Measurements from ENCODE around the gene TEX35.

TEX35 gene

DNA sequence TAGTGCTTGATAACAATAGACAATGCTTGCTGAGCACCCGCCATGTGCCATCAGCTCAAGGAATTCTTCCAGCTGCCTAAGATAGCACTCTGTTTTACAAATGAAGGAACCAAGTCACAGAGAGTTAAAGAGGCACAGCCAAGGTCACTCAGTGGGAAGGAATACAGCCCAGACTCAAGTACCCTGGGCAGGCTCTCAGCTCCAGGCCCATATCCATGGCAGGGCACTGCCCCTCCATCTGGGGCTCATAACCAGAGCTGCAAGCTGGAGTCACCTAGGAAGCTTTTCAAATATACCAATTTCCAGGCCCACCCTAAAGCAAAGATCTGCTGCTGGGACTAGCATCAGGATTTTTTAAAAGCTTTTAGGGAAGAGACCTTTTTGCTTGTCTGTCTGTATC, 17.8 kb upstream of the TEX35 start:
- H4K20me1 ChIP-seq (ENCODE audit: insufficient read depth, low read length), result no peaks in the 10 kb centered on the region
- H3K9me2 ChIP-seq (ENCODE audit: low read depth, low read length), result no peaks in the 10 kb centered on the region
- H3K4me2 ChIP-seq (ENCODE audit: low read length), result no peak overlapping the region
- no peaks in the 10 kb centered on the region for H3K4me1 ChIP-seq (ENCODE audit: insufficient read depth, low read length, severe bottlenecking)
- H3K27ac ChIP-seq (ENCODE audit: low read depth, low read length, poor library complexity, severe bottlenecking), result no peak overlapping the region
- H3K79me2 ChIP-seq (ENCODE audit: insufficient read depth, low read length), result no peaks in the 10 kb centered on the region
- no peak overlapping the region for H3K9ac ChIP-seq (ENCODE audit: low read length)
- no peaks in the 10 kb centered on the region for H3K9me3 ChIP-seq (ENCODE audit: low read length)
- peaks cover 11% of the 10 kb centered on the region; the same call in 1 of the 2 replicates for H3K27me3 ChIP-seq (ENCODE audit: insufficient read depth, low read length)
- no peak overlapping the region for H2AFZ ChIP-seq (ENCODE audit: low read length)
- H3K4me3 ChIP-seq (ENCODE audit: low read depth, low read length, poor library complexity, severe bottlenecking), result no peak overlapping the region
- no peak for TF ChIP-seq EZH2 (IDR thresholded peaks at IDR 0.05; ENCODE audit: borderline replicate concordance, low read length)
- TF ChIP-seq, protein P1, sequence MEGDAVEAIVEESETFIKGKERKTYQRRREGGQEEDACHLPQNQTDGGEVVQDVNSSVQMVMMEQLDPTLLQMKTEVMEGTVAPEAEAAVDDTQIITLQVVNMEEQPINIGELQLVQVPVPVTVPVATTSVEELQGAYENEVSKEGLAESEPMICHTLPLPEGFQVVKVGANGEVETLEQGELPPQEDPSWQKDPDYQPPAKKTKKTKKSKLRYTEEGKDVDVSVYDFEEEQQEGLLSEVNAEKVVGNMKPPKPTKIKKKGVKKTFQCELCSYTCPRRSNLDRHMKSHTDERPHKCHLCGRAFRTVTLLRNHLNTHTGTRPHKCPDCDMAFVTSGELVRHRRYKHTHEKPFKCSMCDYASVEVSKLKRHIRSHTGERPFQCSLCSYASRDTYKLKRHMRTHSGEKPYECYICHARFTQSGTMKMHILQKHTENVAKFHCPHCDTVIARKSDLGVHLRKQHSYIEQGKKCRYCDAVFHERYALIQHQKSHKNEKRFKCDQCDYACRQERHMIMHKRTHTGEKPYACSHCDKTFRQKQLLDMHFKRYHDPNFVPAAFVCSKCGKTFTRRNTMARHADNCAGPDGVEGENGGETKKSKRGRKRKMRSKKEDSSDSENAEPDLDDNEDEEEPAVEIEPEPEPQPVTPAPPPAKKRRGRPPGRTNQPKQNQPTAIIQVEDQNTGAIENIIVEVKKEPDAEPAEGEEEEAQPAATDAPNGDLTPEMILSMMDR (IDR thresholded peaks at IDR 0.05; ENCODE audit: low read length), result no peak
- H3F3A ChIP-seq (ENCODE audit: insufficient read depth, low read length), result no peaks in the 10 kb centered on the region
- no peaks in the 10 kb centered on the region for H3K36me3 ChIP-seq (ENCODE audit: insufficient read depth, low read length)

DNA sequence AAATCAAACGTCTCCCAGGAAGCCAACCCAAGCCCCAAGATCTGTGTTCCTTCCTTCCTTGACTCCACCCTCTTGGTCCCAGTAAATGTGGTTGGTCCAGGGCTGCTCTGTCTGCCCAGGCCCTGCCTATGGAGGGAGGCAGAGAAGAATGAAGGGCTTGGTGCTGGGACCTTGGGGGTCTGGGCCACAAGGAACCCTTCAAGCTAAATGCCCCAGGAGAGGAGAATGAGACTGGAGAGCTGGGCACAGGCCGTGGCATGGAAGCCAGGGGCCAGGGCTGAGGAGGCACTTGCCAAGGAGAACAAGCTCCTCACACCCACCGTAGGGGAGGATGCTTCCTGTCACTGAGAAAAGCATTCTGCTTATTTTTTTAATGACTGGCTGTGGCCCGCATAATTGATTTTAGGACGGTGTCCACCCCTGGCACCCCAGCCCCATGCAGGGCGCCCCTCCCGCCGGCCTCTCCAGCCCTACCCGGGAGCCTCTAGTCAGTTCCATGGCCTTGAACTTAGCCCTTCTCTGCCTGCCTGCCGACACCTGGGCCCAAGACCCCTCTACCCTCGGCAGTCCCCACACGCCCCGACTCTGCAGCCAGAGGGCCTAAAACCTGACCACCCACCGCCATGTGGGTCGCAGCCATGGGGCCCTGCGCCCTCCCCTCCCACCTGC, 17.0 kb upstream of the TEX35 start:
- no peaks in the 10 kb centered on the region for H3K4me1 ChIP-seq (ENCODE audit: insufficient read depth, low read length, severe bottlenecking)
- no peaks in the 10 kb centered on the region for H3K9me3 ChIP-seq (ENCODE audit: low read length)
- H3K9ac ChIP-seq (ENCODE audit: low read length), result no peak overlapping the region
- no peak overlapping the region for H3K4me3 ChIP-seq (ENCODE audit: low read depth, low read length, poor library complexity, severe bottlenecking)
- H3K27me3 ChIP-seq (ENCODE audit: insufficient read depth, low read length), result peaks cover 11% of the 10 kb centered on the region; the same call in 1 of the 2 replicates
- H2AFZ ChIP-seq (ENCODE audit: low read length), result no peak overlapping the region
- H3K36me3 ChIP-seq (ENCODE audit: insufficient read depth, low read length), result no peaks in the 10 kb centered on the region
- H3F3A ChIP-seq (ENCODE audit: insufficient read depth, low read length), result no peaks in the 10 kb centered on the region
- H4K20me1 ChIP-seq (ENCODE audit: insufficient read depth, low read length), result no peaks in the 10 kb centered on the region
- H3K27ac ChIP-seq (ENCODE audit: low read depth, low read length, poor library complexity, severe bottlenecking), result no peak overlapping the region
- H3K4me2 ChIP-seq (ENCODE audit: low read length), result no peak overlapping the region
- H3K9me2 ChIP-seq (ENCODE audit: low read depth, low read length), result no peaks in the 10 kb centered on the region
- TF ChIP-seq, protein P1 (IDR thresholded peaks at IDR 0.05; ENCODE audit: low read length), result no peak
- TF ChIP-seq EZH2 (IDR thresholded peaks at IDR 0.05; ENCODE audit: borderline replicate concordance, low read length), result no peak
- H3K79me2 ChIP-seq (ENCODE audit: insufficient read depth, low read length), result no peaks in the 10 kb centered on the region

DNA sequence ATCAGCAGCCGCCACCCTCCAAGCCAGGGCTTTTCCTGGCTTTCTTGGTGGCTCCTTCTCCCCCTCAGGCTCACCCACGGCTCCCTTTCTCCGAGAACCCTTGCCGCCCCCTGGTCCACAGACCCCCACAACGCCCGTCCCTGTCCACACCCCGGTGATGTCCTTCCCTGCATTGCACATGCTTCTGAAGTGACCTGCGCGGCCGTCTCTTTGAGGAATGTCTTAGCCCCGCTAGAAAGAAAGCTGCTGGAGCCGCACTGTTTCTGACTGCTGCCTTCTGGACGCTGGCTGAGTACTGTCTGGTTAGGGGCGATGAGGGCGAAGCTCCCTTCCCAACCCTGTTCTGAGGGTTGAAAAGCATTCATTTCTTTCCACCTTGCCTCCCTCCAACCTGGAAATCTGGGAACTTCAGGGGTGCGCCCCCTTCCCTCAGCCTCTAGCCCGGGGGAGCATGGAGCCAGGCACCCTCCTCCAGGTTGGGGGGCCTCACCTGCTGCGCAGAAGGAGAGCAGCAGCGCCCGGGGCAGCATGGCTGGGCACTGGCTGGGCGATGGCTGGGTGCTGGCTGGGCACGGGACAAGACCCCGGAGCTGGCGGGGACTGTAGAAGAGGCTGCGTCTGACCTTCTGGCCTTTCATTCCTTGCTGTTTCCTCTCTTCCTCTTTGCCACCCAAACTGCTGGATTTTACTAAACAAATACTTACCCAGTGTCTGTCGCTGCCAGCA, 16.3 kb upstream of the TEX35 start, which contains the start of gene CLEC20A:
CLEC20A (minus strand) TSS at position 555 of the 726 bp plus-strand sequence; CDS start at position 530, 25 bp downstream.
- H3K27me3 ChIP-seq (ENCODE audit: insufficient read depth, low read length), result peaks cover 11% of the 10 kb centered on the region; the same call in 1 of the 2 replicates
- no peak within 1 kb of the TSS for H2AFZ ChIP-seq (ENCODE audit: low read length)
- H3K4me3 ChIP-seq (ENCODE audit: low read depth, low read length, poor library complexity, severe bottlenecking), result no peak within 1 kb of the TSS
- H3K4me1 ChIP-seq (ENCODE audit: insufficient read depth, low read length, severe bottlenecking), result no peaks in the 10 kb centered on the region
- no peaks in the 10 kb centered on the region for H3K9me2 ChIP-seq (ENCODE audit: low read depth, low read length)
- H3K79me2 ChIP-seq (ENCODE audit: insufficient read depth, low read length), result no peaks in the 10 kb centered on the region
- no peak for TF ChIP-seq EZH2 (IDR thresholded peaks at IDR 0.05; ENCODE audit: borderline replicate concordance, low read length)
- TF ChIP-seq, protein P1 (IDR thresholded peaks at IDR 0.05; ENCODE audit: low read length), result no peak
- H3K27ac ChIP-seq (ENCODE audit: low read depth, low read length, poor library complexity, severe bottlenecking), result no peak within 1 kb of the TSS
- H3K36me3 ChIP-seq (ENCODE audit: insufficient read depth, low read length), result no peaks in the 10 kb centered on the region
- no peak within 1 kb of the TSS for H3K4me2 ChIP-seq (ENCODE audit: low read length)
- H4K20me1 ChIP-seq (ENCODE audit: insufficient read depth, low read length), result no peaks in the 10 kb centered on the region
- H3F3A ChIP-seq (ENCODE audit: insufficient read depth, low read length), result no peaks in the 10 kb centered on the region
- H3K9me3 ChIP-seq (ENCODE audit: low read length), result no peaks in the 10 kb centered on the region
- no peak within 1 kb of the TSS for H3K9ac ChIP-seq (ENCODE audit: low read length)

Data from OCI-LY1 (cell line).